ENCODE results near the gene SPRED2.

The SPRED2 gene

DNA sequence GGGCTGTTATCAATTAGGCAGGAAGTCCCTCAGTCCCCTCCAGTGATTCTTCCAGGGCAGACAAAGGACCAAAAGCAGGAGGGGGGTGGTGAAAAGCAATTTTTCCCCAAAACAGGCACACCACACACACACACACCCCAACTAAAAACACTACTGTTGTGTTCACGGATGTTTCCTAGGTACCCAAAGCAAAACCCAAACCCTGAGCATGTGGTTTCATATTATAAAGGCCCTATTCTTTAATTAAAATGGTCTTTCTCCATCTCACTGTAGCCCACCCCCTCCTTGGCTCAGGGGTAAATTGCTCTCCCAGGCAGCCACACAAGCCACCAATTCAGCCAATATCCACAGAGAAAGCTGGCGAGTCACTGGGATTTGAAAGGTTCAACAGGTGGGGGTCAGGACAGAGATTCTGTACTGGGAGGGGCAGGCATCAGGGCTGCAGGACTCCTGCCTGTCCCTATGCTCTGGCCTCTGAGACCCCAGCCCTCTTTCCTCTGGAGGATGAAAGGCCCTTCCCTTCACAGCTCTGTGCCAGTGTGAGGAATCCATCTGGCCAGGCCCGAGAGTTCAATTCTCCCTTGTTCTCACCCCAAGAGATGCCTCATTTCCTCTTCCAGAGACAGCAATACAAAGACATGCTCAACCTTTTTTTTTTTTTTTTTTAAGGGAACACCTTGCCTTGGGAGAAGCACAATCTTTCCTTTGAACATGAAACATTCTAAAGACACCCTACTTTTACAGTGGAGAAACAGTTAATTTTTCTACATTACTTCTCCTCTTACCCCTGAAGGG is 43.6 kb downstream of the SPRED2 start:
- no peak for DNase-seq (ENCODE audit: insufficient read length, low spot score)
- no peak for FAIRE-seq

DNA sequence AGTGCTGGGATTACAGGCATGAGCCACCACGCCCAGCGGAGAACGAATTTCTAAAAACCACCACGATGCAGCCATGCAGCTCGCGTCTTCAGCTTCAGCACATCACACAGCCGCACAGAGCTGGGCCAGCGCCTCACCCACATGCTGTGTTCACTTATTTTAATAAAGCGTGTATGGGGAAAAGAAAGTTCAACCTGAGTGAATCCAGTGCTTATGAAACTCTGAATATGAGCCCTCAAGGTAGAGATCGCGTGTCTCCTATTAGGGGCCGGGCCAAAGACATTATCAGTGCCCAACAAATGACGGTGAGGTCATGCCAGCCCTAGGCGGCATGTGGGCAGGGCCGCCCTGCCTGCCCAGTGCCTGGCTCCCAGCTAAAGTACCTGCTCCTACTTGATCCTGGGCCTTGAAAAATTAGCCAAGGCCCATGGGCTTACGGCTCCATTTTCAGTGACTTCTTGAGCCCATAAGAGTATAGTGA is 44.3 kb downstream of the SPRED2 start:
- FAIRE-seq (peak; percentile 88), DNase-seq (ENCODE audit: insufficient read length, low spot score) (no peak)

DNA sequence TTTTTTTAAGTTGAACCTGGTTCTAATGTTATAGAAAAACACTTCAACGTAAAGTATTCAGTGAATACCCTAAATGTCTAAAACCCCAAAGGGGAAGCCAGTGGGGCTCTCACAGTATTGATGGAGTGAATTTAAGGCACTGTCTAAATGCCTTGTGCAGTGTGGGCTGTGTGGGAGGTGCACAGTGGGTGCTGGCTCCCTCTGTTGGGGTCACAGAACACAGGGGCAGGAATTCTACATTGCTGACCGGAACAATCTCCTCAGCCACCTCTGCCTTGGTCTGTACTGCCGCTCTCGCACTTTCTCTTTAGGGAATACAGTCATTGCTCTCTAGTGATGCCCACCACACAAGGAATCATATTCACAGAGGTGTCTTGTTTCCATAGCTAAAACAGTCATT is 45.4 kb downstream of the SPRED2 start:
- DNase-seq (ENCODE audit: insufficient read length, low spot score) (no peak), FAIRE-seq (no peak)

DNA sequence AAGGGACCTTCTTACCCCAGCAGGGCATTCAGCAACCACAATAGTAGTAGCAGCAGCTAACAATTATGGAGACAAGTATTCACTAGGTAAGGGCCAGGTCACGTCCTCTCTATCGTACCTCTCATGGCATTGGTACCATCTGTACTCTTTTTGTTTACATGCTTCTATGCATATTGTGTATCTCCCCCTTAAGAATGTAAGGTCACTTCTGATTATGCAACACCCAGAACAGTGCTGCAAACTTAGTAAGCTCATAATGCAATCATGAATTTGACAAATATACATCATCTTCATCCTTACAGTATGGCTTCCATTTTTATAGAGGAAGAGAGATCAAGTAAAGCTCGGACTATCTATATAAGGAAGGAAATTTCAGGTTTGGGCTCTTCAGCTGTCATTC is 46.1 kb downstream of the SPRED2 start:
- FAIRE-seq (no peak), DNase-seq (ENCODE audit: insufficient read length, low spot score) (no peak)

DNA sequence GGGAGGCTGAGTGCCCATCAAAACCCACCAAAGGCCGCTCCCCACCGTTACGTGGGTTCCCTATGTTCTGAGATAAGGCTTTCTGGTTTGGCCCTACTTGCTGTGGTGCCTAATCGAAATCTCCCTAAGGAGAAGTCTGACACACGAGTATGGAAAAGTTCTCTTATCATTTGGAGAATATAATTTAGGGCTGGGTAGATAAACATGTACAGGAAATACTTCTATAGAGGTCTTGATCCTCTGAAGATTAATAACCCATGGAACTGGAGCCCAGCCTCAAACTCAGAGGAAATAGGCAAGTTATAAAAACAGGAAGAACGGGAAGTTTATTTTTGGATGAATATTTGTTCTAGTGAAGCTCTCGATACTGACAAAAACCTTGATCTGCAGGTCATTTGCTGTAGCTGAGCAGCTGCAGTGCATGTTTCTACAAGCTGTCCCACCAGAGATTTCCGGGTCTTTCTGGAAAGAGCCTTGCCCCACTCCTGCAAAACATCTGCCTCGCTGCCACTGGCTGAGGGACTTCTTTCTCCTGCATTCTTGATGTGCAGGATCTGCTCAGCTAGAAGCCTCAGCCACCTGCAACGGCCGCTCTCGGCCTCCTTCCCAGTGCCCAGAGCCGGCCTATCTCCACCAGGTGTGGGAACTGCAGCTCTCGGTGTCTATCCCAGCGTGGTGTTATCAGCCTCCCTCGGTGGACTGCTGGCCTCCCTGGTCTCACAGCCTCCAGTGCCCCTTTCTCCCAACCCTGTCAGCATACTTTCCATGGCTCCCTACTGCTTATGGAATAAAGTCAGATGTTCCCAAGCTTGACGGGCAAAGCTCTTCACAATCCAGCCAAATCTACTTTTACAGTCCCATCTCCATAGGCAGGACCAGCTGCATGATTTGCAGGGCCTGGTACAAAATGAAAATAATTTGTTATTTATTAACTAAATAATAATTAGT is 48.6 kb downstream of the SPRED2 start:
- no peak for FAIRE-seq

DNA sequence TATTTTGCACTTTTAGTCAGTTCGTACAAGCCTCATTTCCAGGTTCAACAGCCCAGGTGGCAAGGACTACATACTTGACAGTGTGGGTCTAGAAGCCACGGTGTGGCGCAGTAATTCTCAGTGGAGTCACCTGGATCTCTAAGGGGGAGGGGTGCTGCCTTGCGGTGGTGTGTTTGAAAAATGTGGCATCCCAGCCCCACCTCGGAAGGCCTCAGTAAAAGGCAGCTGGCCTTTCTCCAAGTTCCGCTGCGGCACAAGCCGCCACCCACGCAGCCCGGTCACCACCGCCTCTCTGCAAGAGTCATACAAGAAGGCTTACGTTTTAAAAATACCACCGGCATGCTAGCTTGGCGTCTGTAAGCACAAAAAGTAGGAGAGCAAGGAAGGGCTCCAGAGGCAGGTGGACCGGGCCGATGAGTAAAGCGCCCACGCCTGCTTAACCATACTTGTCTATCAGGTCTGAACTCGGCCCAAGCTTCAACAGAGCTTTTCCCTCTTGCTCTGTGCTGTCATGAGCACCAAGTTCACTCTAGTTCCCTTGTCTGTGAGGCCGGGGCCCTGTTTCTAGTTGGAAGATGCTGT is 49.5 kb downstream of the SPRED2 start:
- FAIRE-seq (peak; percentile 78), DNase-seq (ENCODE audit: insufficient read length, low spot score) (no peak)

More for the DNA sequence above, 48.6 kb downstream of the SPRED2 start:
- DNase-seq (ENCODE audit: insufficient read length, low spot score), result no peak

DNA sequence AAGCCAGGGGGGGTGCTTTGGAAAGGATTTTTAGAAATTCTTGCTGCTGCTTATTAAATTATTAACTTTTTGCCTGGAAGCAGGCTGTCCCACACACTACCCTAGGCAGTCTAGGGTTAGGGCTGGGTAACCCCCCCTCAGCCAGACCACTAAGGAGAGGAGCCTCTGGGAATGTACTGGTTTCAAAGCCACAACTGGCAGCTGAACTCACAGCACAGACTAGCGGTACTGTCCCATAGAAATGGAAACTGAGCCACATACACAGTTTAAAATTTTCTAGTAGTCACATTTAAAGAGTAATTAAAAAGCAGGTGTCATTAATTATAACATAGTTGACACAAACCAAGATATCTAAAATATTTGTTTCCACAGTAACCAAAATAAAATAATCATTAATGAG is 50.1 kb downstream of the SPRED2 start:
- DNase-seq (ENCODE audit: insufficient read length, low spot score), result no peak
- no peak for FAIRE-seq

DNA sequence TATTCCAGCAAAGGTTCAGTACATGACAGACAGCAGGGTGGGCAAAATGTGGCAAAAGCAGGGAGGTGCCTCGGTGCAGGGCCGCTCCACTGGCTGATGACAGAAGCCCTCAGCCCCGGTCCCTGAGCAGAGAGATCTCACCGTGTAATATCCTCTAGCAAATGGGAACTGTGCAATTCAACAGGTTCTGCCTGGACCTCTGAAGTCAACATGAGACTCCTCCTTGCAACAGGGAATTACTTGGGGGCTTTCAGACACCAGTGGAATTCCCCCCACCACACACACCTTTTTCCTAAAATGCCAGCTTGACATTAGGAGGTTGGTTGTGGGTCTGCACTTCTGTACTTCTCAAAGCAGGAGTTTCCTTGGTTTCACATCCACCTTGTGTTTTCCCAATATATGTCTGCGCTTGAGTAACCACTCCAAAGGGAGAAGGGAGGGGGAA is 50.8 kb downstream of the SPRED2 start:
- DNase-seq (ENCODE audit: insufficient read length, low spot score) (no peak), FAIRE-seq (no peak)

DNA sequence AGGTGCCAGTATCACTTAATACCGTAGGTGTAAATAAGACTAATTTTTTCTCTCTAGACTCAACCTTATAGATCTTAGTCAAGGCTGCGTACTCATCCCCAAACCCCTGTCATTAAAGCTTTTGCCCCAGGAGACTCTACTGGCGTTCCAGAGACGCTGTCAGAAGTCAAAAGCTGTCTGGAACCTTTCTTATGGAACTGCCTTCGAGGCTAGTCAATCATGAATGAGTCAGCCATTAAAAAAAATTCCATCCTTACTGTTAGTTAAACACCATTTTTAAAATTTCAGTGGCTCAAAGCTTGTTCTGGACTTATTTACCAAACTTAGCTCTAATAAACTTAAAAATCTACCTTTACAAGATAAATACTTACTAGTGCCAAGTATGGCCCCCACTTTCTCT is 52.1 kb downstream of the SPRED2 start:
- no peak for DNase-seq (ENCODE audit: insufficient read length, low spot score)

DNA sequence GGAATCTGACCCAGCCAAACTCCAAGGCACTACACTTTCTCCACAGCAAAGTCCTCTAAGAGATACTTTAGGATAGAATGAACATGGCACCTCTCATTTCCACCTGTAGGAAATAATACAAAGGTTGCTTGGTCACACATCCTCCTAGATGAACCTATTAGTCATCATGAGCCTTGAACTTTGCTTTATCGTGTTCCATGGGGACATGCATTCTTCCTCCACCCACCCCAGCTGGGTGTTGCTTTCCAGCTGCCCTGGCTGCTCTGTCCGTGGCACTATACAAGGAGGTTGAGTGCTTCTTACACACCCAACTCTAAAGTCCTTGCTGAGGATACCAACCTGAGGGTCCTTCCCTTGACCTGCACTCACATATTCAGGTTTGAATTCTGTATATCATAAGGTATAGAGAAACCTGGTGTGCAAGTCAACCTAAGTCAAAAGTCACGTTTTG is 52.7 kb downstream of the SPRED2 start:
- FAIRE-seq (no peak), DNase-seq (ENCODE audit: insufficient read length, low spot score) (no peak)

More for the DNA sequence above, 52.1 kb downstream of the SPRED2 start:
- FAIRE-seq, result no peak

DNA sequence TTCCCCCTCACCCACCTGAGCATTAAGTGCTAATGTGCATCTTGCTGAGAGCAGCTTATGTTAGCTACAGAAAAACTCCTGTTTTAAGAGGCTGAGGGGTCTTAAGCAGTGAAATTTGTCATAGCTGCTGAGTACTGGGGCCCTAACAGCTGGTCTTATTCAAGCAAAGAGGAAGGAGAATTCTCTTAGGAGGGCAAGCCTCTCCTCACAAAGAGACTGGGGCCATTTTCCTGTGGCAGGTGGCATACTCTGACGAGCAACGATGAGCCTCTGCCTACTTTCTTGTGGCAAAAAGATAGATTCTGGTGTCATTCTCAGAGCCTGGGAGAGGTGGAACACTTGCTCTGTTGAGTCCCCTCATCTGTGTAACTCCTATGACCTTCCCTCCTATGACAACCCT is 53.2 kb downstream of the SPRED2 start:
- FAIRE-seq, result no peak
- DNase-seq (ENCODE audit: insufficient read length, low spot score), result no peak

DNA sequence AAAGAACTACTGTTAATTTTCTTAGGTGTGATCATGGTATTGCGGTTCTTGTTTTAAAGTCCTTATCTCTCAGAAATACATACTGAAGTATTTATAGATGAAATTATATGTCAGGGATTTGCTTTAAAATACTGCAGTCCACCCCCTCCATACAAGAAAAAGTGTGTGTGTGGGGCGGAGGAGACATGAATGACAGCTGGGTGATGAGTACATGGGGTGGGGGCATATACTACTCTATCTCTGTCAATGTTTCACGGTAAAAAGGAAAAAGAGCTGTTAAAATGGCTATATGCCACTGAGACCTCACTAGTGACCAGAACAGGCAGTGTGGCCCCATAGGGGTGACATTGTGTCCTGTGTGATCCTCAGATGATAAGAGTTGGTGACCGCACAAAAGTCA is 54.1 kb downstream of the SPRED2 start:
- DNase-seq (ENCODE audit: insufficient read length, low spot score) (no peak), FAIRE-seq (no peak)

DNA sequence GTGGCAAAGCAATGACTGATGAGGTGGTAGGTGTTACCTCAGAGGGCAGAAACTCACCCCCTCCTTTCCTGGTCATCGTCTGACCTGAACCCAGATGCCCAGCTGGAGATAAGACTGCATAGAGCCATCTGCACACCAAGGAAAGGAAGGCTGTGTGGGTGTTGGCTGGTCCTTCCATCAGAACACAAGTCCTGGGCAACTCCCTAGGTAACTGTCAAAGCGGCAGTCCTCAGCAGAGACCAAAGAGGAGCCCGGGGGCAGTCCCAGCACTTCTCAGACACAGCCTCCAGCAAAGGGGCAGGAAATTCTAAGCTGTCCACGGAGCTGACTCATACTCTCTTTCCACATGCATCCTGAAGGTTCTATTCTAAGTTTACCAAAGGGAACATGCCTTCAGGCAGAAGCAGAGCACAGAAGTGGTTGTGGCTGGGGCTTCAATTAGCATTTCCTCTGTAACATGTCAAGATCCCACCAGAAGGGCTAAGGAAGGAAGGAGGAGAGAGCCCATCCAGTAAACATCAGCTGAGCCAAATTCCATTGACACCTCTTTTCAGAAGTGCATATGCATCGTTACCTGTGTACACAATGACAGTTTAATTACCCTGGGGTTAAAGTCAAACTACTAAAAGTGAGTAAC is 54.7 kb downstream of the SPRED2 start:
- FAIRE-seq (no peak), DNase-seq (ENCODE audit: insufficient read length, low spot score) (no peak)

DNA sequence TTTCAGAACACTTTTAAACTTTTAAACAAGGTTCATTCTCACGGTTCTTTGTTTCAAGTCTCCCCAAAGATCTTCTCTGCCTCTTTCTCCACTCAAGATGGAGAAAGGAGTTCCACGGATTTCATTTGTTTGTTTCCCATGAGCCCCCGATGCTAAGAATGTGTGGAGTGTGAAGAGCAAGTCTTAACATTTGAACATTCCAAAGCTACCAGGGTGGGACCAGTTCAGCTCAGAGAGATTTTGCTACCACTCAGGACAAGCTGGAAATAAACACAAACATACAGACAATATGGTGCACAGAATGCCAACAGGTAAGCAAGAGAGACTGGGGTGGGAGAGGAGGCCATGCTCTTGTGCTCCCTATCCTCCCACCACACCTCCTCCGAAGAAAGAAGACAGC is 56.7 kb downstream of the SPRED2 start:
- FAIRE-seq, result no peak

DNA sequence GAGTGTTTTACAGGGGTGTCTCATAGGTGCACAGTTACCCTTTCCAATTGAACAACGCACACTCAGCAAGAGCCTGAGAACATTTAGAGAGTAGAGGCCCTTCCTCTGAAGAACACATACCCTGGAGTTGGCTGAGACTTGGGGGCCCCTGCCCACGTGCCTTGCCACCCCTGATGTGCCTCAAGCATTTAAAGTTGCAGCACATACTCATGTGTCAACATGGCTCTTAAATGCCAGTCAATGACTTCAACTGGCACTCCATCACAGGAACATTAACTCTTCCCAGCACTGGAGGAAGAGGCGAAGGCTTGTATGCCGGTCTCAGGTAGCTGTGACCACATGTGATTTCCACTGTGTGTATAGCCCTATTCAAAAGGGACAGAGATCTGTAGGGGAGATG is 57.4 kb downstream of the SPRED2 start:
- FAIRE-seq (no peak), DNase-seq (ENCODE audit: insufficient read length, low spot score) (no peak)

More for the DNA sequence above, 56.7 kb downstream of the SPRED2 start:
- no peak for DNase-seq (ENCODE audit: insufficient read length, low spot score)

DNA sequence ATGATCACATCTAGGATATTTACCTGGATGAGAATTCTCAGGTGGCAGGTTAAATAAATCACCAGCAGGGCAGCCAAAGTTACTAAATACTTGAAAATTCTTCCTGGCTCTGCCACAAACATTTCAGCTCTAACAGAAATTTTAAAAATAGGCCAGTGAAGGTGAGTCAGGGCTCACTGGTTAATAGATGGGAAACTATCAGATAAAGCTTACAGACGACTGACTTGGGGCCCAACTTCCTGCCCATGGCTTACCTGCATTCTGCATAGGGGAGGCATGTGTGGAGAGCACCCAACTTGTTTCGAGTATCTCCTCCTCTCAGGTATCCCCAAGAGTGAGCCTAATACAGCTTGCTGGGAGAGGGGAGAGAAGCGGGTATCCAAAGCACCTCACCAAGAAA is 57.8 kb downstream of the SPRED2 start:
- no peak for FAIRE-seq

DNA sequence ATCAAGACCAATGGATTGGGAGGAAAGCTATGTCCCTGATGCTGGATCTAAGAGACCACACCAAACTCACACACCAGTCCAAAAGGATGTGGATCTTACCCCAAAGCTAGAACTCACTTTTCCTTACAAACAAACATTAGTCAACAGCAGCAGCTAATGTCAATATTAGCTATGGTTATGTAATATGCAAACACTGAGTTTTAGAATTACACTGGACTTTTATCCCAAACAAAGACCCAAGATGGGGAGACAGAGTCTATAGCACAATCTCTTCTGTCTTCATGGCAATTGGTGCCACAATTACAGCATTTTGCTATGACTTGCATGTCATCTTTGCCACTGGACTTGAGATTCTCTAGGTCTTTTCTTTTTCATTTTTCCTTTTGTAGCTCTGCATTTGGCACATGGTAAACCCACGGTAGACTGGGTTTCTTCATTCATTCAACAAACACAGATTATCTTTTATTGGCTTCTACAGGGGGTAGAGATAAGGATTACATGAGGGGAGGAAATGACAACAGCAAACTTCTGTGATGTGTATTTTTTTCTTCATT is 59.0 kb downstream of the SPRED2 start:
- FAIRE-seq, result no peak
- DNase-seq (ENCODE audit: insufficient read length, low spot score), result no peak

More for the DNA sequence above, 57.8 kb downstream of the SPRED2 start:
- no peak for DNase-seq (ENCODE audit: insufficient read length, low spot score)

DNA sequence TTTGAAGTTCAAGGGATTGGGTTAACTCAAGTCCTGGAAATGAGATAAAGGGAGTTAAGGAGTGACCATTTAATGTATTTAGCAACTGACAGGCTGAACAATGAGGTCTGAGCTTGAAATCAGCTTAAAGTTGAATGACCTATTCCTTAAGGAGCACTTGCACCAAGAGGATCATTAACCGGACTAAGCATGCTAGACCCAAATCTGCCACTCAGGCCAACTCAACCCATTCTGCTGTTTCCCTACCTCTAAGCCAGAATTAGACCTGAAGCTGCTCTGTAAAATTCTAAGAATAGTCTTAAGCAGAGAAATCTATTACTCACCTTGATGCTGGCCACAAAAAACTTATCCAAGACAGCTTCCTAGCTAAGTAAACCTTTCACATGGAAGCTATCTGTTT is 59.8 kb downstream of the SPRED2 start:
- no peak for FAIRE-seq
- no peak for DNase-seq (ENCODE audit: insufficient read length, low spot score)

DNA sequence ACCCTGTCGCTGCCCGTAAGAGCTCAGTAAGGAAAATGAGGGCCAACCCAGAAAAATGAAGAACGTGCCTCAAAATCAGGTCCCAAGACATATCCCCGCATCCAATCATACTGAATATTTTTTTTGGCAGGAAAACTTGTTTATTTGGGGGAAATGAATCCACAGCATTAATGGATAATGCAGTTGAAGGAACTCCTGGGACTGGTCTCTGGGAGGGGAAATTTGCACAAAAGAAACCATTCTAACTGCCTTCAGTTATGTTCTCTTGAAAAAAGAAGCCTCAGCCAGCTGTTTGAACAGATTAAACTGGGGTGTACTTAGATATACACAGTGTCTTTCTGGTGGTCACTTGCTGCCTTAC is 61.3 kb downstream of the SPRED2 start:
- DNase-seq (ENCODE audit: insufficient read length, low spot score), result no peak
- no peak for FAIRE-seq

DNA sequence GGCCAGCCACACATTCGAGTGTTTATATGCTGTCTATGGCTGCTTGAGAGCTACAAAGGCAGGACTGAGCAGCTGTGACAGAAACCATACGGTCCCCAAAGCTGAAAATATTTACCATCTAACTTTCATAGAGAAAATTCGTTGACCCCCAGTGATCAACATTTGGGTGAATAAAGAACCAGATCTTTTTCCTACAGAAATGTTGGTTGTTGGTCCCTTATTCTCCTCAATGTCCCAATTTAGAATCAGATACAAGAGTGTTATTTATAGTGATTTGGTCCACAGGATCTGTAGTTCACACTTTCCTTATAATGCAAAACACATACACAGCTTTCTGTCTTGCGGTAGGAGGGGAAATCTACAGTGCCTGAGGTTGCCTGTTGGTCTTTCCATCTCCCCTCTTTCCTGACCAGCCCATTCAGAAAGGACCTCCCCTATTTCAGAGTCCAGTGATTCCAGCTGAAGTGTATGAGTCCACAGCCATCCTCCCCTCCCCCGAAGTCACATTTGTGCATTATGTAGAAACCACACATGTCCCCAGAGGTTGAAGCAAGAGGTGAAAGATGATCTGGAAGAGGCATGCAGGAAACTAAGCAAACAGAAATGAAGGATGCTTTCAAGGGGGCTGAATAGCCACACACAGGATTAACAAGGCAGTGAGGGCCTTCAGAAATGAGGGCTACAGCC is 61.9 kb downstream of the SPRED2 start:
- FAIRE-seq (peak; percentile 45), DNase-seq (ENCODE audit: insufficient read length, low spot score) (no peak)

All from GM19239 (cell line).